HG03066 (cell line): ENCODE data around the gene VPS4B.
"Not testable (repeated sequence)": the region's sequence is repeated elsewhere in the genome, so short reads cannot be mapped to it uniquely, and the experiment has no call there.

Source experiments
- ATAC-seq: cut with Tn5 transposase; IDR thresholded peaks from one replicate; pipeline ENCODE4 v1.9.1; 2021; ENCODE audit warnings: low read depth; ENCODE audit not compliant: unreplicated experiment

Gene VPS4B

GRCh38 chr18:63422087-63422863 is at the start of gene VPS4B:
Gene VPS4B, minus strand, starts transcription at chr18:63422476. Its CDS starts 217 bp downstream, at chr18:63422259.
- peak; percentile 95 for ATAC-seq

GRCh38 chr18:63470751-63471150 is 48.5 kb upstream of the VPS4B start:
- ATAC-seq, result no peak

- ATAC-seq, result no peak
Measured at GRCh38 chr18:63468575-63468974, 46.3 kb upstream of the VPS4B start.

- no peak for ATAC-seq
Measured at GRCh38 chr18:63467699-63468098, 45.4 kb upstream of the VPS4B start.

- no peak for ATAC-seq
Measured at GRCh38 chr18:63465059-63465458, 42.8 kb upstream of the VPS4B start.

- no peak for ATAC-seq
Measured at GRCh38 chr18:63464434-63464833, 42.2 kb upstream of the VPS4B start.

GRCh38 chr18:63460414-63460813 is 38.1 kb upstream of the VPS4B start:
- ATAC-seq, result no peak

GRCh38 chr18:63457977-63458376 is 35.7 kb upstream of the VPS4B start:
- no peak for ATAC-seq

- no peak for ATAC-seq
Measured at GRCh38 chr18:63454497-63454896, 32.2 kb upstream of the VPS4B start.

- ATAC-seq, result not testable (repeated sequence)
Measured at GRCh38 chr18:63452751-63453150, 30.5 kb upstream of the VPS4B start.

GRCh38 chr18:63451799-63452660 is 29.8 kb upstream of the VPS4B start:
- no peak for ATAC-seq

GRCh38 chr18:63449426-63449825 is 27.1 kb upstream of the VPS4B start:
- ATAC-seq, result no peak

- no peak for ATAC-seq
Measured at GRCh38 chr18:63447066-63447465, 24.8 kb upstream of the VPS4B start.

- no peak for ATAC-seq
Measured at GRCh38 chr18:63446266-63446665, 24.0 kb upstream of the VPS4B start.

GRCh38 chr18:63445037-63445436 is 22.8 kb upstream of the VPS4B start:
- ATAC-seq, result no peak

- no peak for ATAC-seq
Measured at GRCh38 chr18:63444580-63444979, 22.3 kb upstream of the VPS4B start.

- no peak for ATAC-seq
Measured at GRCh38 chr18:63443829-63444228, 21.6 kb upstream of the VPS4B start.

- no peak for ATAC-seq
Measured at GRCh38 chr18:63440881-63441280, 18.6 kb upstream of the VPS4B start.

- no peak for ATAC-seq
Measured at GRCh38 chr18:63440219-63440618, 17.9 kb upstream of the VPS4B start.

GRCh38 chr18:63439334-63439733 is 17.1 kb upstream of the VPS4B start:
- ATAC-seq, result no peak

GRCh38 chr18:63438181-63438580 is 15.9 kb upstream of the VPS4B start:
- no peak for ATAC-seq
